Renal cortex interstitium (tissue), 11 donors: ENCODE measurements around the gene IMMT. TPM values are rescaled to one million over a fixed set of nuclear protein-coding genes. Genes with fewer than 3 reads are reported as not detected.

Experiments used
- DNase-seq, 11 donors: peaks; one replicate each; pipeline ENCODE4 v3.0.0-alpha.2; 2013; ENCODE audit warnings: low read depth in 9 of 11, low spot score in 4 of 11; ENCODE audit errors: extremely low read depth in 1 of 11
- polyA plus RNA-seq, 3 donors: library from polyadenylated mRNA; unstranded; fragments of 120-200 nt; gene quantifications; one replicate each; pipeline ENCODE4 v1.2.1, GENCODE V29; 2013; ENCODE audit not compliant: insufficient read length in 3 of 3

Gene IMMT
- polyA plus RNA-seq, 3 donors = 102 to 113 (median 109) TPM

GRCh38 chr2:86170449-86170848 lies 24.8 kb downstream of the IMMT start:
- no peak for DNase-seq

GRCh38 chr2:86160156-86160952 lies 34.9 kb downstream of the IMMT start:
- no peak for DNase-seq

GRCh38 chr2:86158286-86158685 lies 37.0 kb downstream of the IMMT start:
- no peak for DNase-seq

DNA sequence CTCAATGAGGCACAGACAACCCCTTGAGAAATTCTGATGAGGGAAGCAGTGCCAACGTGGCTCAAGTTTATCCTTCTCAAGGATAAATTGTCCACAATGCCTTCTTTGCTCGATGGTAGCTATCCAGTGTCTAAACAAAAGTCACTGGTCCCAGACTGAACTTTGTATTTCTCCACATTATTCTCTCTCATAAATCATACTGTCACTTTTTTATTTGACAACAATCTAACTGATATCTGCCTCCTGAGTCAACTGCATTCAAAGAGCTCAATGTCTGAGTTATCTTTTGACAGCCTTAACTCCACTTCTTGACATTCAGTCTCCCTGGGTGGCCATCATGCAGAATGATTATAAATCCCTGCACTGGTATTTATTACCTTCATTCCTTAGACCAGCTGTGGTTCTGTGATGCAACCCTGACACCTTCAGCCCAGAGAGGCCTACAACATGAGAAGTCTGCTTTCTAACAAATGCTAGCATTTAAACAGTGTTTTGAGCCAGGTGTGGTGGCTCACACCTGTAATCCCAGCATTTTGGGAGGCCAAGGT lies 38.2 kb downstream of the IMMT start:
- DNase-seq = no peak

DNA sequence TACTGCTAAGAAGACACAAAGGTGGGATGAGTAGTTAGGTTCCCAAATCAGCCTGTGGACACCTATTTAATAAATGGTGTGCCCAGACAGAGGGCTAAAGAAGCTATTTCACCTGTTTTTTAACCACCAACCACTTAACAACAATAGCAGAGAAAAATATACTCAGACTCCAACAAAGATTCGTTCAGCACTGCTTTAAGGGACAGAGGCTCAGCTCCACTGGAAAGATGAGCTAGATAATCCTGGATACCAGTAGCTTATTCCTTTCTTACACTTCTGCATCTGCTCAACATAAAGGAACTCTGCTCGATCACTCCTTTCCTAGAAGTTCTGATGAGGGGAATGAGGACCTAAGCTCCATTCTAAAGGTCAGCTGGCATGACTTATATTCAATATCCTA lies 44.8 kb downstream of the IMMT start:
- no peak for DNase-seq

- DNase-seq = no peak
These were observed 47.5 kb downstream of the IMMT start for GRCh38 chr2:86147793-86148192.

GRCh38 chr2:86143926-86144685 lies 51.2 kb downstream of the IMMT start:
- no peak for DNase-seq

GRCh38 chr2:86143307-86143706 lies 52.0 kb downstream of the IMMT start:
- no peak for DNase-seq

DNA sequence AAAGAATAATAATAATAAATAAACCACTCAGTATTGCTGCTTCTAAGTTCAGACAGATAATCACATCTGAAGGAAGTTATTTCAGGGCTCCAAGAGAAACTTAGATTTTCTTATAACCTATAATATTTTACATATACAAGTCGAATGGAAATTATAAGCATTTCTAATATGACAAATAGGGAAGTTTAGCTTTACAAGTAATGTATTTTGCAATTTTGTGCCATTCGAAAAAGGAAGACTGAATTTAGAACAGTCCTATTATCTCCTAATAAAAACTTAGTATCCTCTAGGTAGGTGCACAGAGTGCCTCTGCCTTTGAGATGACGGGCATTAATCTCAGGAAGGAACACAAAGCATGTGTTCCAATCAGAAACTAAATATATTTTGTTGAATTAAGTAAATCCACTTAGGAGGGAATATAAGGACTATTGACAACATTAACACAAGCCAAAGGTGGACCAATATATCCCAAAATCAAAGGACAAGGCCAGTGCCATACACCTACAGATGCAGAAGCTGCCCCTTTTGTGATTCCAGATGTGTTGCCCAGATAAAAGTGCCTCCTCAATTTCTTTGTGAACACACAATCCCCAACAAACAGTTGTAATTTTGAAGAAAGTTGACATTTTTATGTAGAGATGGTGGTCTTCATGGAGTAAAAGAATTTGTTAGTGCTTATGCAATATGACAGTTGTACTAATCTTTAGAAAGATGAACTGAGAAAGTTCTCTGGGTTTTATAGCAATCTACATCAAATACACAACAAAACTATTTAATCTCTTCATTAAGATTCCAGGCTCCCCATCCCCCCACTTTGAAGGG lies 52.6 kb downstream of the IMMT start:
- DNase-seq = no peak

DNA sequence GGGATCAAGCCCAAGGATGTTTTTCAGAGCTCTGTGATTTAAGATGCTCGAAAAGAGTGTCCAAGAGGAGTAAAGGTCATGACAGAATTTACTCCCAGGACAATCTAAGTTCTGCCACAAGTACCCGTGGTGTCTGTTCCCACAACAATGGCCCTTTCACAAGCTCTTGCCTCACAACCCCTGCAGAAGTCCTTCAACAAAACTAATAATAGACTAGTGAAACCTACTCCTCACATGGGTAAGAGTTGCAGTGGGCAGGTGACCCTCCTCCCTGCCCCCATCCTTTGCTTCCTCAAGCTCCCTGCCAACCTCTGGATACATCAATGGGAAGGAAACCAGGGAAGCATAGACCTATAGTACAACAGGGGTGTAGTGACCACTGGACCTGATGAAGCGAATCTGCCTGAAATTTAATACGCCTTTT lies 54.3 kb downstream of the IMMT start:
- DNase-seq = peak in 9 of 11 donors; percentile 10 to 47 (median 24)

DNA sequence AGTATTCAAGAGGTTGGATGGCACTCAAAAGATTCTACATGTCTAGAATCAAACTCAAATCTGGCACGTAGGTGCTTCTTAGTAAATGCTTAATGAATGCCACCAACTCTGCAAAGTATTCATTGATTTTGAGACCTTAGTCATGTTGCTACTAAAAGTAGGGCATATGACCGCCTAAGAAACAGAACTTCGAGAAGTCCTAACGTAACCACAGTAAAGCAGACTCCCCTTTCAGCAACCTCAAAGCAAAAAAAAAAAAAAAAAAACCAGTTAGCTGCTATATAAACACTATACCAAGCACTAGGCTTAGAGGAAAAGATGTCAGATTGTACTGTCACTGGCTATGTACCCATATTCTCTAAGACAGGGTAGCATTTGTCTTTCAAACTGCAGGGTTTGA lies 55.3 kb downstream of the IMMT start:
- no peak for DNase-seq

DNA sequence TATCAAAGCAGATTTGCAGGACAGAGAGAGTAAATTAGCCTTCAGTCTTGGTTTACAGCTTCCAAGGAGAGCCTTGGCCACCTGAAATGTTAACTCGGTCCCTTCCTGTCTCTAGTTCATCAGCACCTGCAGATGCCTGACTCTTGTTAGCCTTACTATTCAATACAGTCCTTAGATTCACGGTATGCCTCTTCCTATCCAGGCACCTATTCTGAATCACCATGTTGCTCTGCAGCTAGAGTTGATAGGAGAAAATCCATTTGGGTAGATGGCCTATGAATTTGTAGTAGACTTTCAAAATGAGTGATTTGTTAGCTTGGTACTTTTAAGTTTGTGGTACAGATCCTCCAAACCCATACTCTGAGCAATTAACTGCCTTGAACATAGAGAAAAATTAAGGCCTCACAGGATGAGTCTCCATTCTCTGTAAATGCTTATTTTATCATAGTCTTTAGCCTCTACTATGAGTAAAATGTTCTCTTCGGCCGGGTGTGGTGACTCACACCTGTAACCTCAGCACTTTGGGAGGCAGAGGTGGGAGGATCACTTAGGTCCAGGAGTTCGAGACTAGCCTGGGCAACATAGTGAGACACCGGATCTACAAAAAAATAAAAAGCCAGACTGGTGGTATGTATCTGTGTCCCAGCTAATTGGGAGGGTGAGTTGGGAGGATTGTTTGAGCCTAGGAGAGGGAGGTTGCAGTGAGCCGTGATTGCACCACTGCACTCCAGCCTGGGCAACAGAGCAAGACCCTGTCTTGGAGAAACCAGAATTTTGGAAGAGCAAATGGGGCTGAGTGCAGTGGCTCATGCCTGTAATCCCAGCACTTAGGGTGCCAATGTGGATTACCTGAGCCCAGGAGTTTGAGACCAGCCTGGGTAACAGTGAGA lies 56.3 kb downstream of the IMMT start:
- DNase-seq = no peak

DNA sequence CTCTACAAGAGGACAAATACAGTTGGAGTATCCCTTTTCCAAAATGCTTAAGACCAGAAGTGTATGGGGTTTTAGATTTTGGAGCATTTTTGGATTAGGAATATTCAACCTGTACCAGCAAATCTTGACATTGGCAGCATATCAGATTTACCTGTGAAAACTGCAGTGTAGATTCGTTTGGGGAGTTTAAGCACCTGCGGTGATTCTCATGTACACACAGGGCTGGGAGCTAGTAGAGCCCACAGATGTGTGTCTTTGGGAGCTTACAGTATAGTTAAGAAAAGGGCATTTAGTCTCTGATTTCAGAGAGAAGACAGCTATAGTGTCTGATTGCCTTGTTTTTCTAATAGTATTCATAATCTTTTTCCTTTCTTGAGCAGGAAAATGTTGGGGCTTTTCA lies 59.1 kb downstream of the IMMT start:
- no peak for DNase-seq

- no peak for DNase-seq
These were observed 59.6 kb downstream of the IMMT start for GRCh38 chr2:86135653-86136052.

- DNase-seq = no peak
These were observed 60.6 kb downstream of the IMMT start for GRCh38 chr2:86134709-86135108.

DNA sequence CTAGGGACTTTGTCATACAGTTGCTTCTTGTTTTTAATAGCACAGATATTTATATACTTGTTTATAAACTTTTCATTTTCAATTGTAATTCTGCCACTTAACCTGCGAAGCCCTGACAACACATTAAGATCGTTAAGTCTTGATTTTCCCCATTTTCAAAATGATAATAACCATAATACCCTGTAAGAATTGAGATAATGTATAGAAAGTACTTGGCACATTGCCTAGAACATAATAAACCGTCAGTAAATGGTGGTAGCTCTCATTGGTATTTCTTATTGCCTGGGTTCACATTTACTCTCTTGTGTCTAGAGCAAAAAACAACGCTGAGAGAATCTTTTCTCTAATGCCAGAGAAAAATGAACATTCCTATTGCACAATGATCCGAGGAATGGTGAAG lies 70.6 kb downstream of the IMMT start:
- no peak for DNase-seq

DNA sequence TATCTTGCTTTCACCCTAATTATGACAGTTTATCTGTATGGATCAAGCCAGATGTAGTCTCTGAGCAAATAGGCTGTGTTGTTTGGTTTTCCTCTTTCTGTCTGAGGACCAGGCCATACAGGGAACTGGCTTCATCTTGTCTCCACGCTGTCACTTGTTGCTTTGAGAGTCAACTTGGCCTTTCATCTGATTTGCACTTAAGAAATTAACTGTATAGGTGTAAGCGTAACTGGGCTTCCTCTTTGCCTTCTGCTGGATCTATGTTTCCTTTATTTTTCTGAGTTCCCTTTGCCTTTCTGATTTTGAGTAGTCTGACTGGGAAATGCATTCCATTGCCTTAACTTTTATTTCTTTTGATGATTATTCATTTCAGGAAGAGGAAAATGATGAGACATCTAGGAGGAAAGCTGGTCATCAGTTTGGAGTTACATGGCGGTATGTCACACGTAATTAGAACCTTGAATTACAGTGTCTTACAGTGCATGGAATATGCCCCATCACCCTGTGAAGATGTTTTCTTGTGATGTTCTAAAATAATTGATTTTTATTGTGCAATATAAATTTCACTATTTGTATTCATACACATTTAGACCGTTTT lies 71.8 kb downstream of the IMMT start:
- no peak for DNase-seq

DNA sequence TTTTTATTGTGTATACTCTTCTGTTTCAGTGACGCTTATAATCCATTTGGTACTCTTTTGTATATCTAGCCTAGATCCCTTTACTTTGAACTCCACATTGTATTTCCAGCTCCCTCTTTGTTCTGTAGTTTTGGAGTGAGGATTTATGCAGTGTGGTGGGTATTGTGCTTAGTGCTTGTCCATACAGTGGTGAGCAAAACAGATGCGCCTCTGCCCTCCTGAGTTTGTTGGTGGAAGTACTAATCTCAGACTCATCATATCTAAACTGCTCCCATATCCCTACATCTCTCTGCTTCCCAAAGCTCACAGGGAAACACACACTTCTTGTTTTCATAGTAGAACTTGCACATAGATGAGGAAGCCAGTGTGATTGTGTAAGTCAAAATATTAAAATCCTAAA lies 77.1 kb downstream of the IMMT start:
- DNase-seq = no peak
